ENCODE results near the gene PDP2. TPM values are rescaled to one million over a fixed set of nuclear protein-coding genes. Genes with fewer than 3 reads are reported as not detected.

Gene PDP2
- total RNA-seq, 1 experiment from 2014 or later: 23.1 TPM

DNA sequence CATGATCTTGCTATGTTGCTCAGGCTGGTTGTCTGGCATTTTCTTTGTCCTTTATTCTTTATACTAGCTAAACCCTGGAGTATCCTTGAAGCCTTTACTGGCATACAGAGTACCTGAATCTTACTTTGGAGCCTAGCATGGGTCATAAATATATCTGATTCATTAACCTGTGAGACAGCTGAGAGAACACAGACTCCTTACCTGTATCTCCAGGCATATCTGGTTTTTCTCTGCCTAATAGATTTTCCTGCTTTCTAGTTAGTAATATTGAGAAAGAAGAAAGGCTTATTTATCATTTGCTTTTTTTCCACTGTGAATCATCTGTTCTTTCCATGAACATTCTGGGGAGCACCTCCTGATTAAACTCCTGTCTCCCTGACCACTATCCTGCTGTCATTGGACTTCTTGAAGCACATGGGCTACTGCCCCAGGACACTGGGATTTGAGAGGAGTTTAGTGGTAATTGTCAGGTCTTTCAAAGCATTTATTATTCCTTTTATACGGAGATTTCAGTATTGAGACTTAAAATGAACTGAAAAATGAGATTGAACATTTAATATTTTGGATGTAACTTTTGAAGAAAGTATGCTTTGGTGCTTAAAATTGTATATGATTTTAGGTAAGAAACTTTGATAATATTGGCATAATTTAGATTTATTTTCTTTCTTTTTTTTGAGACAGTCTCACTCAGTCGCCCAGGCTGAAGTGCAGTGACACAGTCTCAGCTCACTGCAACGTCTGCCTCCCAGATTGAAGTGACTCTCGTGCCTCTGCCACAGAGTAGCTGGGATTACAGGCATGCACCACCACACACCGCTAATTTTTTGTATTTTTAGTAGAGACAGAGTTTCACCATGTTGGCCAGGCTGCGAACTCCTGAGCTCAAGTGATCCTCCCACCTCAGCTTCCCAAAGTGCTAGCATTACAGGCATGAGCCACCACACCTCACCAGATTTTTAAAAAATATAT lies 8.6 kb downstream of the PDP2 start:
- Histone ChIP-seq H4K5ac (ENCODE audit: insufficient read length, low read depth, low read length) (no peak overlapping the region), H2AFZ (ENCODE audit: low read length) (no peak overlapping the region), H3K79me2 (ENCODE audit: insufficient read depth, low read length) (no peaks in the 10 kb centered on the region), H3K9ac (ENCODE audit: extremely low read depth, insufficient read length, low read length) (no peak overlapping the region), H3K4me1 (ENCODE audit: insufficient read depth, low read length) (no peaks in the 10 kb centered on the region), H4K20me1 (ENCODE audit: control insufficient read depth, insufficient read depth, insufficient read length) (no peaks in the 10 kb centered on the region), H3K27me3 (ENCODE audit: insufficient read depth, low read length) (no peaks in the 10 kb centered on the region), H3K23ac (ENCODE audit: insufficient read length, low read depth, low read length) (no peak overlapping the region), H3K27ac (ENCODE audit: insufficient read length, low read depth, low read length) (no peak overlapping the region), H3K9me3 (ENCODE audit: control insufficient read depth, low read depth, low read length) (no peaks in the 10 kb centered on the region), H3K14ac (ENCODE audit: insufficient read depth, low read length) (no peak overlapping the region), H3K56ac (ENCODE audit: insufficient read length, low read depth, low read length) (no peak overlapping the region), H3K4me2 (ENCODE audit: insufficient read depth, insufficient read length, low read length) (no peak overlapping the region), H2BK12ac (ENCODE audit: insufficient read length, low read depth, low read length) (no peak overlapping the region), H2BK120ac (ENCODE audit: low read depth, low read length, poor library complexity, severe bottlenecking) (no peak overlapping the region), H4K91ac (ENCODE audit: insufficient read length, low read depth, low read length) (no peak overlapping the region), H2BK20ac (ENCODE audit: low read depth, low read length, poor library complexity, severe bottlenecking) (no peak overlapping the region), H2BK5ac (ENCODE audit: insufficient read length, low read length) (no peak overlapping the region), H2BK15ac (ENCODE audit: low read depth, low read length) (no peak overlapping the region), H4K8ac (replicated peaks; ENCODE audit: insufficient read length, low read depth, low read length) (no peak overlapping the region), H2AK5ac (ENCODE audit: insufficient read length, low read length) (no peak overlapping the region), H3K23me2 (ENCODE audit: insufficient read length, low read depth, low read length, poor library complexity, severe bottlenecking) (no peaks in the 10 kb centered on the region), H3T11ph (ENCODE audit: low read length) (no peak overlapping the region), H3K4ac (ENCODE audit: low read depth, low read length) (no peak overlapping the region), H3K79me1 (ENCODE audit: insufficient read depth, low read depth, low read length, poor library complexity, severe bottlenecking) (no peaks in the 10 kb centered on the region), H3K18ac (ENCODE audit: insufficient read length, low read depth, low read length) (no peak overlapping the region)
- H3K36me3 Mint-ChIP-seq (ENCODE audit: insufficient read depth in 1 of 3, low read depth in 3 of 3): peaks cover 15 to 51% (median 38%) of the 10 kb centered on the region in 3 experiments; a peak in 6 of 7 replicates
- peak overlapping the region in 1 of 3 experiments; percentile 69; a peak in 1 of 7 replicates for H3K27ac Mint-ChIP-seq
- H3K4me3 Mint-ChIP-seq: no peak overlapping the region
- H3K9me3 Mint-ChIP-seq: no peaks in the 10 kb centered on the region
- DNase-seq: no peak
- 0 out of 4 replicates have a peak, but pooled peaks cover under 1 to 3% of the 10 kb centered on the region in 2 experiments for H3K4me1 Mint-ChIP-seq
- no CpG with 5 or more reads among the region's 6 CpGs for WGBS (ENCODE audit: extremely low coverage, insufficient read length, low lambda C conversion rate)
- TF ChIP-seq, protein P1, sequence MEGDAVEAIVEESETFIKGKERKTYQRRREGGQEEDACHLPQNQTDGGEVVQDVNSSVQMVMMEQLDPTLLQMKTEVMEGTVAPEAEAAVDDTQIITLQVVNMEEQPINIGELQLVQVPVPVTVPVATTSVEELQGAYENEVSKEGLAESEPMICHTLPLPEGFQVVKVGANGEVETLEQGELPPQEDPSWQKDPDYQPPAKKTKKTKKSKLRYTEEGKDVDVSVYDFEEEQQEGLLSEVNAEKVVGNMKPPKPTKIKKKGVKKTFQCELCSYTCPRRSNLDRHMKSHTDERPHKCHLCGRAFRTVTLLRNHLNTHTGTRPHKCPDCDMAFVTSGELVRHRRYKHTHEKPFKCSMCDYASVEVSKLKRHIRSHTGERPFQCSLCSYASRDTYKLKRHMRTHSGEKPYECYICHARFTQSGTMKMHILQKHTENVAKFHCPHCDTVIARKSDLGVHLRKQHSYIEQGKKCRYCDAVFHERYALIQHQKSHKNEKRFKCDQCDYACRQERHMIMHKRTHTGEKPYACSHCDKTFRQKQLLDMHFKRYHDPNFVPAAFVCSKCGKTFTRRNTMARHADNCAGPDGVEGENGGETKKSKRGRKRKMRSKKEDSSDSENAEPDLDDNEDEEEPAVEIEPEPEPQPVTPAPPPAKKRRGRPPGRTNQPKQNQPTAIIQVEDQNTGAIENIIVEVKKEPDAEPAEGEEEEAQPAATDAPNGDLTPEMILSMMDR (conservative IDR thresholded peaks at IDR 0.05): no peak
- H3K27me3 Mint-ChIP-seq (ENCODE audit: low read depth): no peaks in the 10 kb centered on the region
